Activated CD4-positive, alpha-beta T cell treated with anti-CD3 and anti-CD28 coated beads, Interleukin-2, amount 50 U/mL, for 24 hours (primary cell): ENCODE results near the gene FBXL22.

Experiments
- DNase-seq, 2 donors: peaks; one replicate each; pipeline ENCODE4 v3.0.0-alpha.2; 2020; ENCODE audit warnings: low read depth in 1 of 2, low spot score in 1 of 2

FBXL22 gene

DNA sequence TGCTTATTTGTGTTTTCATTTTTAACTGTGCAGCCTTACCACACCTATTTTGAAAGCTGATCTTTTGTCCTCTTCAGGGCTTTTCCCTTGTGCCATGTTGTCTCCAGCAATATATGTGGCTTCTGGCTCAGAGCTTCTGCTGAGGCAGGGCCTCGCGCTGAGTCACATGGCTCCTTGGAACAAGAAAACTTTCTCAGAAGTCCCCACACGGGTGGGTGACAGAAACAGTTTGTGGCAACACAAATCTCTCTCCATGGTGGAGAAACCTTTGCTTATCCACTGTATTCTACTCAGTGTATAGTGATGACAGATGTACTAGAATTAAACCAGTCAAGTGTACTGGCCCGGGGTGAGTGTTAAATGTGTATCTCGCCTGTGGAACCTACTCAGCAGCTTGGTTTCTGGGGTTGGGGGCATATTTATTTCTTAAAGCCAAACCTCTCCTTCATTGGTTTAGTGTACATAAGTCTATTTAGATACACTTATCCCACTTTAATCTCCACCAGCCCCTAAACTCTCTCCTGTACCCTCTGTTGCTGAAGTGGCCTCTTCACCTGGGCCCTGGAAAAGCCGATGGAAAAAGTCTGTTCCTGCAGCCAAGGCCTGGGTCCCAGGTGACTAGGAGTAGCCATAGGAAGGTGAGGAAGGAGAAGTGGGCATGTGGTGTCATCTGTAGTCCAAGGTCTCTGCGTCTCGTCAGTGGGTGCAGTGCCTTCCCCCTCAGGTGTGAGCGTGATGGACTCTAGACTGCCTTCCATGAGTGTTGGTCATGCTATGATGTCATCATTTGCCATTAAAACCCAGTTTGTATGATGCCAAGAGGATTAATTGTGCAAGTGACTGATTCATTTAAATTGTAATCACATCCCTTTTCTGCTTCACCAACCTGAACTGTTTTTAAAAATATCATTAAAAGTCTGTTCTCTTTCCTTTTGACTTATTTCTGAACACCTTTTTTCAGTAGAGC is 3.2 kb upstream of the FBXL22 start:
- peak in 1 of 2 donors; percentile 28 for DNase-seq

DNA sequence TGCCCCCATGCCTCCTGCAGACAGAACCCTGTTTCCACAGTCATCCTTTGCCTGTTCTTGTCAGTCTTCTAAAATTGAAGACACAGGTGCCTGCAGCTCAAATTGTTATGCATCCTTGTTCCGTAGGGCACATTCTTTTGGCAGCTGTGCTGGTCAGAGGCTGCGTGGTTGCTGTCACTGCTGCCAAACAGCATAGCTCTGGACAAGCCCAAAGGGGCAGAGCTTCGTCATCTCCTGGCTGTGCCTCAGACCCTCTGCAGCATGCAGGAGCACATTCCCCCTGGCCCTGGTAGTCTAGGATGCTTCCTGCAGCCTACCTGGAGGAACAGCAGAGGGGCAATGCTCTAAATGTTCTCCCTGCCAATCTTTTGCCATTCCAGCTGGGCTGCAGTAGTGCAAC is 2.1 kb upstream of the FBXL22 start:
- no peak for DNase-seq

DNA sequence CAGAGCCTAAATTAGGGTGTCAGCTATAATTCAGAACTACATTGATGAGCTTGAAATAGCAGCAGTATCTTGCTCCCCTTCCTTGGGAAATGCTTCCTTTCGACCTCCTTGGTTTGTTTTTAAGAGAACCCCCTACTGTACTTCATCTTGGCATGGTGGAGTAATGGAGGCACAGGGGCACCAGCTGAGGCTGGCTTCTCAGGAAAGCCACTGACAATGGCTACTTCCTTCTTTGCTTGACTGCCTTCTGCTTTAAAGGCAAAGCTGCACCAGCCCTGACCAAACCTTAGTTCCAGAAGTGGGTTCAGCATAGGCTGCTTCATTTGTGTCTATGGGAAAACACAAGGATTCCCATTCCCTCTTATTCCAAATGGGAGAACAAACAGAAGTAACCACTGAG is 1.5 kb upstream of the FBXL22 start:
- no peak for DNase-seq

DNA sequence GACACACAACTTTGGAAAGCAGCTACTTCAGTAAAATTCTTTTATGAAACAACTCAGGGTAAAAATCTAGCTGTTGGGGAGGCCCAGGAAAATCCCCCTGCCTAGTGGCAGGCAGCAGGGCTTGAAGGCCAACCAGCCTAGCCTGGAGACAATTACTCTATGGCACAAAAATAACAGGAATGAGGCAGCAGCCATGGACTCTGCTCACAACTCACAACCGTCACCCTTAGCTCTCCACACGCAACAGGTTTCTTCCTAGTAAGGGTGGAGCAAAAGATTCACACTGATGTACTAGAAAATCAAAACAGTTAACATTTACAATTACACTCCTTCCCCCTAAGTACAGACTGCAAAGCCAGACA is 530 bp upstream of the FBXL22 start:
- DNase-seq = no peak

DNA sequence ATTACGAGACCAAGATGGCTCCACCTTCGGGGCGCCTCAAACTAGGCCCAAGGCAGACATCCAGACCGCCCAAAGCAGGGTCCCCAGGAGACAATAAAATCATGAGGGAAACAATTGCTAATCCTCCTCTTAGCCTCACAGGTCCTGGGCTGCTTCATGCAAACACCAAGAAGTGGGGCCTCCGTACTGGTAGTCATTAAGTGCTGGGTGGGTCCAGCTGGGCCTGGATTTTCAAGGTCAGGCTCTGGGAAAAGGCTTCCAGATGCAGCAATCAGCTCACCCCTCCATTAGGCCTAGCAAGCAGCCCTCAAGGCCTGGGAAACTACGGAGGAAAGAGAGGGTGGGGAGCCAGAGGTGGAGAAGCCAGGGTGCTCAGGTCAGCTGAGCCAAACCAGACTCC is 634 bp downstream of the FBXL22 start:
- no peak for DNase-seq

DNA sequence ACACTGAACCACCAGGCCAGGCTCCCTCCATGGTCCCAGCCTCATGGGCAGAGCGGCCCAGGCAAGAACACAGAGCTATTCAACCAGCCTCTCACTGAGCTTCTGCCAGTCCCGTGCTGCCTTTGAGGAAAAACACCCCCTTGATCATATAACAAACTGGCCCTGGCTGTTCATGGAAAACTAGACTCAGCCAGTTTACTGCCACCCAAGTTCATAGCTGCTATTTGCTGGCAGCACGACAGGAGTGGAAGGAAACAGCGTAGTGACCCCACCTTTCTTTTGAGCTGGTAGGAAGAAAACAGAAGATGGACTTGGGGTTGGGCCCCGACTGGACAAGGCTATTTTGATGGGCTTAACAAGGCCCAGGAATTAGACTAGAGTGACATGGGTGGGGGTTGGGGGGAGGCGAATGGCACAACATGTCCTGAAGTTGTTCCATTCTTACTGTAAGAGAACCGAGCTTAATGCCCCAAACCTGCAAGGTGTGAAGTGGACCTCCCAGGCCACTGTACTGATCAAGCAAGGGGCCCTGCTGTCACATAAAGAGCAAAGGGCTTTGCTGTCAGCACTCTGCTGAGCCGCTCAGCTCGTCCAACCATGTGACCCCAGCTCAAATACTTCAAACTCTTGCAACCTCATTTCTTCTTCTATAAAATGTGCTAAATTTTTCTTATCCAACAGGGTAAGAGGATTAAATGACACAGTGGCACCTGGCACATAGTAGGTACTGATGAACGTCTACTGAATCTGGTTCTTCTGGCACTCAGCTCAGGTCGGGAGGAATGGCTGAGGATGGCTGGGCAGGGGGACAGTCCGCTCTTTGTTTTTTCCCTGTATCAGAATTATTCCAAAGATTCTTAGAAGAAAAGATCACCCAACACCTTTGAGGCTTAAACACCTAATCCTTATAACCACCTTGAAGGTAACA is 1.6 kb downstream of the FBXL22 start:
- no peak for DNase-seq

DNA sequence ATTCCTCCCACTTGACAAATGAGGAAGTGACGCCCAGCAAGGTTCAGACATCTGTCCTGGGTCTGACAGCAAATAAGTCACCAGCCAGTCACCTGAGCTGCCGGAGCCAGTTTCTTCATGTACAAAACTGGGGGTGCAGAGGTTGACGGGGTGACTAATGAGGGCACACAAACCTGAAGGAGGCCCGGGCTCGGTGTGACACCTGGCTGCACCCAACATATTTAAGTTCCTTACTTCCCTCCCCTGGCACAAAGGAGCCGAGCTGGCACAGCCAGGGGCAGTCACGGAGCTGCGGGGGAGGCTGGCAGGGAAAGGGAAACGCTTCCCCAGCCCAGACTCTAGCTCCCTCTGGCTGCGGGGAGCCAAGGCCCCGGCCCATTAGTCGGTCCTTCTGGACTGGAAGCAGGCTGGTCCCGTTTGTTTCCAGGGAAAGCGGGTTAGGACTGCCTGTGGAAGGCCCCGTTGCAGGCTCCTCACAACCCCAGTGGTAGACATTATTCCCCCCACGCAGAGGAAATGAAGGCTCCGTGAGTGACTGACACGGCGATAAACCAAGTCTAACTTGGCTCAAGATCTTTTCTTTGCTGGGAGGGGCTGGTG is 2.3 kb downstream of the FBXL22 start:
- no peak for DNase-seq

DNA sequence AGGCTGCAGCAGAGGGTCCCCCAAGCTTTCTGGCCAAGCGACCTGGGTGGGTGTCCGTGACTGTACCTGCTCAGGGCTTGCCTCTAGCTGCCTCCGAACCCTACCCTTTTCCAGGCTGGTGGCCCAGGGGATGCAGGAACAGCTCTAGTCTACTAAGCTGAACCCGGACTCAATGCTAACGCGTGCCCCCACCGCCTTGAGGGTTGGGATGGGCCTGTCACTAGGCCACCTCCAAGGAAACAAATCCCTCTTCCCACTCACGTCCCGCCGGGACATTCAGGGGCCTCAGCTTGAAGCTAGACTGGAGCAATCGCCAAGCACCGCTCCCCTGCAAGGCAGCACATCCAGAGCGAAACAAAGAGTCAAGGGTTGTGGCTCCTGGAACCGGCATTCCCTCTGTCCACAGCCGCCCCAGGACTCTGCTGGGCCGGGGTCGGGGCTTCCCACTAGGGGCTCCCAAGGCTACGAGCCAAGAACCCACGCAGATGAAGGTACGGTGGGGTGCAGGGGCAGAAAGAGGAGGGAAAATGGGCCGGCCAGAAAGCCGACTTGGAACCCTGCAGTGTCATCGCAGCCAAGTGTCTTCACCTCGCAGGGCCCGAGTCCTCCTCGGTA is 2.9 kb downstream of the FBXL22 start:
- peak; percentile 23 to 28 for DNase-seq

DNA sequence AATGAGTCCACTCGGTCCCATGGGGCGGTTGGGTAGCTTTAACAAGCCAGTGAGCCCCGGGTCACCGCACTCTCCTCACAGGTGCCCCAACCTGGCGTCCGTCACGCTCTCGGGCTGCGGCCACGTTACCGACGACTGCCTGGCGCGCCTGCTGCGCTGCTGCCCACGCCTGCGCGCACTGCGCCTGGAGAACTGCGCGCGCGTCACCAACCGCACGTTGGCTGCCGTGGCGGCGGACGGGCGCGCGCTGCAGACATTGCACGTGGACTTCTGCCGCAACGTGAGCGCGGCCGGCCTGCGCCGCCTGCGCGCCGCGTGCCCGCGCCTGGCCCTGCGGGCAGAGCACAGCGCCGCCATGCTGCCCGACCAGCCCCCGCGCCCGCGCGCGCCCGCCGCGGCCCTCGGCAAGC is 3.4 kb downstream of the FBXL22 start:
- DNase-seq = peak; percentile 82 to 84

DNA sequence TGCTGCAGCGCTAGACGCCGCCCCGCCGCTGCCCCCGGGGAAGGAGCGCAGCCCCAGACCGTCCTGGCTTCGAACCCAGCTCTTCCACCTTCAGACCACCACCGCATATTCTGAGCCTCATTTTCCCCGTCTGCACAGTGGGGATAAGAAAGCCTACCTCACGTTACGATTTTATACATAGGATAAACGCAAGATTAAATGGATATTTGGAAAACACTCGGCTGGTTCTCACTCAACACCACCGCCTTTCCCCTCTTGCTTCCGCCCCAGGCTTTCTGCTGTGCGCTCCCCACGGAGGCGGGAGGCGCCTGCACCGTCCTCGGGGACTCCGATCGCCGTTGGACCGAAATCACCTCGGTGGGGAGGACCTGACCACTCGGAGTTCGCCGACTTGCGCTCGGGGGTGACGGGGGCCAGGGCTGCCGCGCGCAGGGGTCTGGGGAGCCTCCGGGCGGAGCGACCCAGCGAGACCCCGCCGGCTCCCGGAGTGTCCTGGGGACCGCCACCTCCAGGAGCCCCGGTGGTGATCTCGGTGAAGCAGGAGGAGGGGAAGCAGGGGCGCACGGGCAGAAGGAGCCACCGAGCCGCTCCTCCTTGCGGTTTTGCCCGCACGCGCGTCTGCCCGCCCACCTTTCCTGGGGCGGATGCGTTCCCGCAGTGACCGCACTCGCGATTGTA is 4.0 kb downstream of the FBXL22 start:
- DNase-seq = peak; percentile 22 to 35

DNA sequence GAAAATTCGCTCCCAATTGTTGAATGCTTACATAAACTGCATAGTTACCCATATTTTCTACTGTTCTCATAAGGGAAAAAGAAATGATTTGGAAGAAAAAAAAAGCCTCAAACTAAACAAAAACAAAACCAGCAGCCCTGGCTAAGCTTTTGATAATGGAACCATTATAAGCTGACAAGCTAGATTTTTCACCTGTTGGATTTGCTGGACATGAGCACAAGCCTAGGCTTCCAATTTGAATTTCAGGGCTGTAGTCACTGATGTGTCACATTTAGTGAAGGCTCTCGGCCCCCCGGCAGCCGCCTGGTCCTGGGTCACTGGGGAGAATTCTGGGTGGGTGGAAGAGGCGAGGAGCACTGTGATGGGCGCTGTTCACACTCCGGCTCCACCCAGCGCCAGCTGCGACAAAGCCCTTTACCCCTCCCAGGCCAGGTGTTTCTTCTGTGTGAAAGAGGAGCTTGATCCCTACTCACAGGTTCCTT is 4.6 kb downstream of the FBXL22 start:
- no peak for DNase-seq

DNA sequence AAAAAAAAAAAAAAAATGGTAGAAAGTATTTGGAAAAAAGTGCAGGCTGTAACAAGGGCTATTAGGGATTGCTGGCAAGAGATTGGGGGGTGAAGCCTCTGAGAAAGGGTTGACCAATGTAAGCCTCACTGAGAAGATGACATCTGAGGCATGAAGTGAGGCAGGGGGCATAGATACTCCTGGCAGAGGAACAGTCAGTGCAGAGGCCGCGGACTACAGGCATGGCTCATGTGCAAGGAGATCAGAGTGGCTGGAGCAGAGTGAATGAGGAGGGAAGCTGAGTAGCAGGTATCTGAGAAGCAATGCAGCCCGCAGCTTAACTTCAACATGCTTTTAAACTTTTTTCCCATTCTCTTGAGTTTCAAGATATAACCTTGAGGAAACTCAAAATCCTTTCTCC is 5.4 kb downstream of the FBXL22 start:
- no peak for DNase-seq

DNA sequence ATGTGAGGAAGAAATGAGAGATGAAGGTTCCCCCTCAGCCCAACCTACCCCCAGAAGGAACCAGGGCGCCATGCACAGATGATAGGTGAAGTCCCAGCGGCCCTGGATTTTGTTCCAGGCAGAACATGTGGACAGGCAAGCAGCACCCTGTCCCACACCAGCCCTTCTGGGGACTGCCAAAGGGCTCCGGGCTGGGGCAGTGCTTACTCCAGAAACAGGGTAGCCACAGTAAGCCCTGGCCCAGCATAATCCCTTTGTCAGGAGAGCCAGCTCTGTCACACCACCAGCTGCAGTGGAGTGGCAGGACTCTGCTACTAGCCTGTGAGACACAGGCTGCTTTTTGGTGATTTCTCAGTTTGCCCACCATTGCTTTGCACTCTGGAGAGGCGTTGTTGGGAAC is 6.3 kb downstream of the FBXL22 start:
- no peak for DNase-seq

DNA sequence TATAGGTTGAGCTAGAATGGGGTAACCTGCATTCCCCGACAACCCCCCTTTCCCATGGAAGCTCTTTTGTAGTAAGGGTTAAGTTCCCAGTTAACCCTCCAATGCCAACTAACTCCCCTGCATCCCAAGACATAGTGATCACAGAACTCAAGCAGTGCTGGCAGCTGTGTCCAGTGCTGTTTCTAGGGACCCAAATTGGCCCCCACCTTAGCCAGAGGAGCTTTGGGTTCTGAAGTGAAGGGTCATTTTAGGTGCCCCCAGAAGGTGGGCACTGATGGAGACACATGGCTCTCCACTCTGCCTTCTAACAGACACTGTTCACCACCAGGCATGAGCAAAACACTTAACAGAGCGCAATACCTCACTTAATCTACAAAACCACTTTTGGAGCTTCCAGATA is 7.1 kb downstream of the FBXL22 start:
- no peak for DNase-seq

DNA sequence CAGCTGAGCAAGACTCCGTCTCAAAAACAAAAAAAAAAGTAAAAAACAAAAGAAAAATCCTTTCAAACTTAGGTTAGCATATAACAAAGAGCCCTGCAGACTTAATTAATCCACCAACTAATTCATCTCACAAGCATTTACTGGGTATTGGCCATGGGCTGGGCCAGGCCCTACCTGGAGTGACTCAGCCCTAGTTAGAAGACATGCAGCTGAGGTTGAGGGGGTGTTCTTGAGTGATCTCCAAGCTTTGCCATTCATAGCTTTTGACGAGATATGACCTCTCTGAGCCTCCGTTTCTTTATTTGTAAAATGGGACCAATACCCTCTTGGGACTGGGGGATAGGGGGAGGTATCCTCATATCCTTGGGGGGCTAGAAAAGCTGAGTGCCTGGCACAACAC is 7.8 kb downstream of the FBXL22 start:
- DNase-seq = no peak

DNA sequence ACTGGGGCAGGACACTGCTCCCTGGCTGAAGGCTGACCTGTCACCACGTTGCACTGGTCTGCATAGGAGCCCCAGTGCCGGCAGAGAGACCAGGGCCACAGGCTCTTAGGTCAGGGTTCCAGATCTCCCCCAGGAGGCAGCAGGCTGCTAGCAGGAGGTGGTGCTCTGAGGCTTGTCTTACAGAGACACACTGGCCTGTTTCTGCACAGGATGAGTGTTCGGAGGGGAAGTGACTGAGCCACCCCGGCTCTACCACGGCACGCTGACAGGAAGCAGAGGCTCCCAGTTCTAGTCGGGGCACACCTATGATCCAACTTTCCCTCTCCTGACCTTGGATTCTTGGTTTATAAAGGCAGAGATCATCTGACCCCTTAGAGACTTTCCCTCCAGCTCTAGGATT is 8.6 kb downstream of the FBXL22 start:
- DNase-seq = peak in 1 of 2 donors; percentile 50

DNA sequence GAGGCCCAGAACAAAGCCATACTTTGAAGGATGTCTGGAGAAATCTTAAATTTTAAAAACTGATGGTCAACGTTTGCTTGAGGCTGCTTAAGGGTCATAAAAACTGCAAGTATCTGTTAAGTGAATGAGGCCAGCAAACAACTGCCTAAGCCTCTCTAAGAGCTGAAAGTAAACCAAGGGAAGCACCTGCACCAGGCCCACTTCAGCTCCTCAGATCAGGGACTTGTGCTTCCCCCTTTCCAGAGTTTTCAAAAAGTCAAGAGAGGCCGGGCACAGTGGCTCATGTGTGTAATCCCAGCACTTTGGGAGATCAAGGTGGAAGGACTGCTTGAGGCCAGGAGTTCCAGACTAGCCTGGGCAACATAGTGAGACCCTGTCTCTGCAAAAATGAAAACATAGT is 9.1 kb downstream of the FBXL22 start:
- DNase-seq = no peak

DNA sequence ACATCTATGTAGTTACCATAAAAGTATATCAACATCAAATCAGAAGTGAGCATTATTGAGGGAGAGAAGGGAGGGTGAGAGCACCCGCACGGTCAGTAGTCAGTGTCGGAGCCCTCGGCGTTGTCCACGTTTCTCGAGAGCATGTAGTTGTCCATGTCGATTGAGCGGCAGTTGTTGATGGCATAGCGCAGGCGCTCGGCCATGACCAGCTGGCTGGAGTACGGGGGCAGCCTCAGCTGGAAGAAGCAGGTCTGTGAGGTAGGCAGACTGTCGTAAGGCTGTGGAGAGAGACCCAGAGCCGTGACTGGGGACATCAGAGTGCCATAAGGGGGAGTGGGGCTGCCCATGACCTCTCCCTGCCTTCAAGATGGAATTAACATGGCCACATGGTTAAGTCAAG is 11.8 kb downstream of the FBXL22 start:
- DNase-seq = no peak

DNA sequence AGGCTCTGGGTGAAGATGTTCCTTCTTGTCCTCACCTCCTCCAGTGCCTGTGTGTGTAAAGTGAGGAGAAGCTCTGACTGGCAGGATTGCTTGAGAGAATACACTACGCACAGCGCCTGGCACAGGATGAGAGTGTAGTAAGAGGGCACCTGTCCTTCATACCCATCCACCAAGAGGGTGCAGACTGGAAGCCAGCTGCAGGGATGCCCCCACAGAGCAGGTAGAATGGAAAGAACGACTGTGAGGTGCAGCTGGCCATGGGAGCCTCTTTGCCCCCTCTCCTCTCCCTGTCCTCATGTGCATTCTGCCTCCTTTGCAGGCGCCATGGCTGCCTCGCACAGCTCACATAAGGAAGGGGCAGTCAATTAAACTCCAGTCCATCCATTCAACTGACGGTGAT is 12.3 kb downstream of the FBXL22 start:
- no peak for DNase-seq

DNA sequence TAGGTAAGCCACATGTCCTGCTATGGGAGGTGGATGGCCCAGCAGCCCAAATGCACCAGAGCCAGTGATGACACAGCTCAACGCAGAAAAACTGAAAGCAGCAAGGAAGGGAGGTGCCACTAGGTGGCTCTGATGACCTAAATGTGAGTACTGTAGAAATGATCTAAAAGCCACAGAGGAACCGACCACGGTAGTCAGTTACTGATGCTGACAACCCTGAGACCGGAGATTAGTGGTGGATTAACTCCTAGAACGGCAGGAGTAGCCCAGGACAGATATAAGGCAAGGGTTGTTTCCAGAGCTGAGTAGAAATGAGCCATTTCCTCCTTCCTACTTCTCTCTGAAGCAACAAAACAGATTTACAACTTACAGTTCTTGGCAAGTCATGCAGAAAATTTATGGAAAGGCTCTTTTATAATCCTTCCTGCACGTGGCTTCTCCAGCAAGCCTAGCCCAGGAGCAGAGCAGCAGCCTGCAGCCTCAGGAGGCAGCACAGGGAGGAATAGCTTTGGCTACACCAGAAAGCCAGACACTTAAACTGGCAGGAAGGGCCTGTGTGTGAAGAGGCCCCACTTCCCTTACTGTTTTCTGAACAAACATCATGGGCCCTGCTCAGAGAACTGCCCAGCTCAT is 13.1 kb downstream of the FBXL22 start:
- peak; percentile 47 to 74 for DNase-seq
